Spleen (tissue), 7 donors: Measurements from ENCODE around the gene CAMK2G.

Source experiments
- POLR2A ChIP-seq, 3 donors: fragments of 450-650 bp; IDR thresholded peaks; one replicate each; pipeline ENCODE4 v1.5.1; 2017; ENCODE audit warnings: antibody characterized with exemption in 3 of 3, mild to moderate bottlenecking in 1 of 3
- TF ChIP-seq, protein P1 (sequence below), 11 experiments: fragments of 200-600 bp in 7 of 11; fragments of 450-650 bp in 4 of 11; sonication (generic) in 4 of 11; IDR thresholded peaks in 8 of 11; conservative IDR thresholded peaks in 3 of 11; 1 replicate in 7 of 11; 2 replicates in 4 of 11; pipeline versions ENCODE4 v1.4.0 to v1.8.0; 2016 to 2021; ENCODE audit warnings: antibody characterized with exemption in 11 of 11, inconsistent platforms in 4 of 11, mild to moderate bottlenecking in 1 of 11
- donor health status: DM: no; HTN: no; CAD: no; lungs with moderate emphysema.
- donor health status: DM: no; HTN: no; CAD: no.
- donor health status: DM: no; HTN: no; CAD: no.

- no peak for TF ChIP-seq POLR2A (IDR thresholded peaks at IDR 0.05)
- TF ChIP-seq, protein P1, sequence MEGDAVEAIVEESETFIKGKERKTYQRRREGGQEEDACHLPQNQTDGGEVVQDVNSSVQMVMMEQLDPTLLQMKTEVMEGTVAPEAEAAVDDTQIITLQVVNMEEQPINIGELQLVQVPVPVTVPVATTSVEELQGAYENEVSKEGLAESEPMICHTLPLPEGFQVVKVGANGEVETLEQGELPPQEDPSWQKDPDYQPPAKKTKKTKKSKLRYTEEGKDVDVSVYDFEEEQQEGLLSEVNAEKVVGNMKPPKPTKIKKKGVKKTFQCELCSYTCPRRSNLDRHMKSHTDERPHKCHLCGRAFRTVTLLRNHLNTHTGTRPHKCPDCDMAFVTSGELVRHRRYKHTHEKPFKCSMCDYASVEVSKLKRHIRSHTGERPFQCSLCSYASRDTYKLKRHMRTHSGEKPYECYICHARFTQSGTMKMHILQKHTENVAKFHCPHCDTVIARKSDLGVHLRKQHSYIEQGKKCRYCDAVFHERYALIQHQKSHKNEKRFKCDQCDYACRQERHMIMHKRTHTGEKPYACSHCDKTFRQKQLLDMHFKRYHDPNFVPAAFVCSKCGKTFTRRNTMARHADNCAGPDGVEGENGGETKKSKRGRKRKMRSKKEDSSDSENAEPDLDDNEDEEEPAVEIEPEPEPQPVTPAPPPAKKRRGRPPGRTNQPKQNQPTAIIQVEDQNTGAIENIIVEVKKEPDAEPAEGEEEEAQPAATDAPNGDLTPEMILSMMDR (IDR thresholded peaks at IDR 0.05 in 8 of 11, conservative IDR thresholded peaks at IDR 0.05 in 3 of 11) = no peak
These were observed 37.2 kb upstream of the CAMK2G start for GRCh38 chr10:73911553-73912004.
